GM19238 (cell line): ENCODE data around the gene SCAANT1.
A peak's percentile ranks its signal among the peaks of the same experiment; 100 is the strongest.

ENCODE experiments used
- DNase-seq: peaks from one replicate; pipeline ENCODE4 v3.0.0; 2011; ENCODE audit warnings: low spot score; ENCODE audit not compliant: insufficient read length

SCAANT1 gene

DNA sequence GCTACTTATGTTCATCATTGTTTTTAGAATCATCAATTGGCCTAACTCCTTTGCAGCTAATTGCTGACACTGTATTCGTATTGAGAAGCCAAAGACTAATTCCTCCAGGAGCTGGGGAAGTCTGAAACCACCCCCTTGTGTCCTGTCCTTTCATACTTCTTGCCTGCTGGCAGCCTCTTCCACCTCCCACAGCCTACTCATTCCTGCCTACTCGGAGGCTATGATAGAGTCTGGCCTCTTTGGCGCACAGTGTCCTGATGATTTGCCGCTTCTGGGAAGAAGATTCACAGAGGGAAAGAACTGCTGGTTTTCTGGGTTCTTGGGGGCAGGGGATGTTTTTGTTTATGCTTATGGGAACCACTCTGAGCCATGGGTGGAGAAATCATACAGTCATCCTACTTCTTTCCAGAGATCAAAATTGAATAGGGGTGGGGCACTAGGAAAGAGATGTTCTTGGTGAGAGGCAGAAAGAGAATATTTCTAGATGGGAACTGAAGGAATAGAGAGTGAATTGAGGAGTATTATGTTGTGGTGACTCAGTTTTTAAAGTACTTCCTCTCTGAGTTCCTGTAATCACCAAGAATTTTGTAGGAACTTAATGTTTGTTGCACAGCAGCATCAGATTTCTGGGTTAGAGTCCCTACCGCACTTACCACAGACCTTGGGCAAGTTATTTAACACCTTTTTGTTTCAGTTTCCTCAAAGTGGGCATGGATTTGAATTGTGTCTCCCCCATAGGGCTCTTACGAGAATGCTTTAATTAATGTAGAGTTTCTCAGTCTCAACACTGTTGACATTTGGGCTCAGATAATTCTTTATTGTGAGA is 22.1 kb upstream of the SCAANT1 start:
- DNase-seq, result no peak

DNA sequence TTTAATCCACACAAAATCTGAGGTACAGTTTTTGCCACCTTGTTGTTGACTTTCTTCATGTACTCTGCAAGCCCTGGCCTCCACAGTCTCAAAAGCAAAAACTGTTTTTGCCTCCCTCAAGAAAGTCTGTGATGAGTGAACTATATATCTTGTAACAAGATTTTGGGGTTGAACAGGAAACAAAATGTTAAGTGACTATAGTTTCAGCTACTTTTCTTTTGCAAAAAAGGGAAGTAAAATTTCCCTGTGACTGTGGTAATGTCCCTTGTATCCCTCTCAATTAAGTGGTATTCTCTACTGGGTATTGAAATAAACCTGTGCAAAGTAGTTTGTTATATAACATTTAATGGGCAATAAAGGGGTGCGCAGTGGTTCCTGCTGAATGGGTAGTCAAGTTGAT is 21.3 kb upstream of the SCAANT1 start:
- DNase-seq, result no peak

DNA sequence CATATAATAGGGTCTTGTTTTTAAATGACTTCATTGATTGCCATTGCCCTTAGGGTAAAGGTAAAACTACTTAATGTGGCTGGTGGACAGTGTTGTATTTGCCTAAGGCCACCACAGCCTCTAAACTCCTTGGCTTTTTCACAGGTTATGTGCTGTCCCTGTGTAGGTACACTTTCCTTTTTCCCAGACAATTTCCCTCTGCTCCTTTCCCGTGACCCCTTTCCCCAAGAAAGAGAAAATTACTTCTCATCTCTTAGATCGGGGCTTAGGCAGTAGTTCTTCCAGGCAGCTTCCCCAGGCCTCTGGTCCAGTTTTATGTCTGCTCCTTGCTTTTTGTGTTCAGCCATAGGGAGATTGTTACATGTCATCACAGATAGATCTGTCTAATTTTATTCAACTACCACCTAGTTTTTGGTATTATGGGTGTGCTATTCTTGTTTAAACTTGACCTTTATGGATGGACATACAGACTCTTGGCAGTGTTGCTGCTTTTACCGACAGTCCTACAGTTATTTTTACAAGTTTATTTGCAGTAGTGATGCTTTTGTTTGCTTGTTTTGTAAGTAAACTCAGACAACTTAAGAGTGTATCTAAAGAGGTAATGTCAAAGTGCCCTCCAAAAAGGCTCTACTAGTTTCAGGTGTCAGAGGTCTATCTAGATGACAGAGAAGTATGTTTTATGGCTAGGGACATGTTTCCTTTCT is 20.5 kb upstream of the SCAANT1 start:
- no peak for DNase-seq

- DNase-seq, result no peak
These were observed 19.1 kb upstream of the SCAANT1 start for GRCh38 chr3:63931290-63931689.

GRCh38 chr3:63927422-63928280 is 15.5 kb upstream of the SCAANT1 start:
- DNase-seq, result peak; percentile 20

GRCh38 chr3:63926309-63926708 is 14.1 kb upstream of the SCAANT1 start:
- DNase-seq, result no peak

DNA sequence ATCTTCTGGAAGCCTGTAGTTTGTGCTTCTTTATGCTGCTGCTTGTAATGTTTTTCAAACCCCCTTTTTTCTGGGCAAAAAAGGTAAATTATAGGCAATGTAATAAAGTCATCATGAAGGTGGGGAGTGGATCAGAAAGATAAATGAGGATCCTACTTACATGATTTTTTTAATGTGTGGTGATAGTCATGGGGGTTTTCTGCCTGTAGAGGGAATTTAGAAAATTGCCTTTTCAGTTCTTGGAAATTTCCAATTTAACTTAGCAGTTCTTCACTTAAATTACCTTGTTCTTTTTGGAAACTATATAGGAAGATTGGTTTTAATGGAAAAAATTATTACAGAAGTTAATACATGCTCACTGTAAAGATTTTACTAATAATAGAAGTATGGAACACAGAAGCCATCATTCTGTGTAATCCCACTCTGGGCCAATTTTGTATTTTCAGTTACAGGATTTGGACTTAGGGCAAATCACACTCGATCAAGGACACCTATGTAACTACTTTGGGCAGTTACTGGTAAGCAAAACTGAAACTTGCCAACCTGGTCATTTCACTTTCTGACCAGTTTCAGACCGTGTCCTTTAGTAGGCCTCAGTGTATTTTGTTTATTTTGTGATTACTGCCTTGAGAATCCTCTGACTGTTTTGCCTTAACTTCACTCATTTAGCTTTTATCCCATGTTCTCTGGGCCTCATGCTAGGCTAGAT is 10.5 kb upstream of the SCAANT1 start:
- DNase-seq, result no peak

GRCh38 chr3:63921741-63922482 is 9.7 kb upstream of the SCAANT1 start:
- DNase-seq, result no peak

DNA sequence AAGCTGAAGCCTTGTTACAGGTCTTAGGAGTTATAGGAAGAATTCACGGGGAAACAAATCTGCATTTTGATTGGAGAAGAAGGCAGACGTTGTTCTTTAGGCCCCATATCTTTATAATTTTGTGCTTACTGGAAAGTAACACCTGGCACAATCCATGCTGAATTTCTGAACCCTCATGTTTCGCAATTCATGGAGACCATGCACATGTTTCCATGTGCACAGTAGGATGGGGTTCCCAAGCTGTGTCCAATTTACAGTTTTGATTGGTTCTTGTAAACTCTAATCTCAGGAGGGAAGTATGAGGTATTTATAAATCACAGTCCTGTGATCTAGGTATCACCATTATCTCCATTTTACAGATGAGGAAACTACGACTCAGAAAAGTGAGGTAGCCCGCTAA is 7.8 kb upstream of the SCAANT1 start:
- no peak for DNase-seq

DNA sequence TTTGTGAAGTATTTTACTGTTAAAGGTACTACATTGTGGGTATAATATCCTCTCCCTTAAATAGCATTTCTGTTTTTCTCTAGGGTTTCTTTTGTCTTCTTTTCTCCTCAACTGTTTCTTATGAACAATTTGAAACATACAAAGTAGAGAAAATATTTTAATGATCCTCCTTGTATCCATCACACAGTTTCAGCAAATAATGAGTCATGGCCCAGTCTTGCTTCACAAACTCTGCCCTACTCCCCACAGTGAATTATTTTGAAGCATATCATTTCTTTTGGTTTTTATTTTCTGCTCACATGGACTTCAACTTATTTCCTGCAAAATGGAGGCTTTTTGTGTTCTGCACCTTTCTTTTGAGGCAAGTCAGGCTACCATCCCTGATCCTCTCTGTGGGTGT is 6.1 kb upstream of the SCAANT1 start:
- no peak for DNase-seq

DNA sequence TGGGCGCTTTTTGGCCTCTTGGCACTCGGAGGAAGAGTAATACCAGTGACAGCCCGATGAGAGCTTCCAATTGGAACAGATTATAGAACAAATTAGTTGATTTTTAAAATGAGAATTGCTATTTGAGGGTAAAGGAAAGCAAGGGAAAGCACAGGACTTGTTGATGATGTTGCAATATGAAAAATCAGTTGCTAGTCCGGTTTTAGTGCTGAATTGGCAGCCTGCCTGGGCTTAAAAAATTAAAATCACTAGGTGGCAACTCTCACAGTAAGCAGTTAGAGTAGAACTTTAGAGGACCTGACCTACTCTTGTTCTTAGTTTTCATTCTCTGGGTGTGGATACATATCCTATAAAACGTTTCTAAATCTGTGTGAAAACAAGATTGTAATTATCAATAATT is 2.1 kb upstream of the SCAANT1 start:
- no peak for DNase-seq

DNA sequence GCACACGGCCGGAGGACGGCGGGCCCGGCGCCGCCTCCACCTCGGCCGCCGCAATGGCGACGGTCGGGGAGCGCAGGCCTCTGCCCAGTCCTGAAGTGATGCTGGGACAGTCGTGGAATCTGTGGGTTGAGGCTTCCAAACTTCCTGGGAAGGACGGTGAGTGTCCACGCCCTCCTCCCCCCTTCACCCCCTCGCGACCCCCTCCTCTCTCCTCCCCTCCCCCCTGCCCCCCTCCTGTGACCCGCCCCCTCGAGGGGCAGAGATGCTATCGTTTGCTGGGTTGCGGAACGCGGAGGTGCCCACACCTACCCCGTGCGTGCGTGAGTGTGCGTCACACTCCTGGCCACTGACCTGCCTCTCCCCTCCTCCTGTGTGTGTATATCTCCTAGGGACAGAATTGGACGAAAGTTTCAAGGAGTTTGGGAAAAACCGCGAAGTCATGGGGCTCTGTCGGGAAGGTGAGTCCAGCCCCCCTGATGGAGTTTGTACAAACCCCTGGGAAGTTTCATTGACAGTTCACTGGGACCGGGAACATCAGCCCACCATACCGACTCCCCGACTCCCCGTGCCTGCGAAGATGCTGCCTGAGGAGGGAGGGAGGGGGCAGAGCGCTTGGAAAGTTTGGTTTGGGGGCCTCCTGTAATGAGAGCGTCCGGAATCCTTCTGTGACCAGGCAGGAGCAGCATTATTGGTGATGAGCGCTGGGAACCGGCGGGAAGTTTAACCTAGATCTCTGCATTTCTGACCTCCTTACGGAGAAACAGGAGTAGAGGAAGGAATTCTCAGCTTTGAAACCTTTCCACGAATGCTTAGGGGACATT is 795 bp upstream of the SCAANT1 start:
- DNase-seq, result peak; percentile 27

DNA sequence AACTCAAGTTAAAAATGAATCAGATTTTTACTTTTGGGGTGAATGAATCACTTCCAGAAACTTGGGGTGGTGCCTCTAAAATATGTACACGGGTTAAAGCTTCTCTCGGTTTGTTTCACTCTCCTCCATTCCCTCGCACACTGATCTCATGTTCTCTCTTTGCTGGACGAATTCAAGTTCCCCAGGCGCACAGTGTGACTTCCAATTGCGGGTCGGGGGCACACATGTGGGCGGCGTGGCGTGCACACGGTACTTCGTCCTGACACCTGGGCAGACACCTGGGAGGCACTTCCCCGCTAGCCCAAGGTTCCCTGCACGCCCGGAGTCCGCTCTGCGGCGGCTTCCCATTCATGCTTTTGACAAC is 692 bp downstream of the SCAANT1 start:
- peak; percentile 20 for DNase-seq

GRCh38 chr3:63910891-63911290 is 1.3 kb downstream of the SCAANT1 start:
- peak; percentile 23 for DNase-seq

- DNase-seq, result no peak
These were observed 2.2 kb downstream of the SCAANT1 start for GRCh38 chr3:63910001-63910400.

- no peak for DNase-seq
These were observed 2.8 kb downstream of the SCAANT1 start for GRCh38 chr3:63909431-63909830.

- no peak for DNase-seq
These were observed 3.4 kb downstream of the SCAANT1 start for GRCh38 chr3:63908776-63909175.

GRCh38 chr3:63908081-63908736 is 4.0 kb downstream of the SCAANT1 start:
- no peak for DNase-seq
